Neuronal stem cell (in vitro differentiated cells): ENCODE measurements around the gene EHHADH.

Experiments used
- DNase-seq: peaks from one replicate; pipeline ENCODE4 v3.0.0-alpha.2; 2013; ENCODE audit warnings: low spot score
- H2AFZ ChIP-seq: one replicate; pipeline ENCODE4 v1.6.1; 2013; ENCODE audit warnings: mild to moderate bottlenecking, low read length, inconsistent platforms
- H2AK5ac ChIP-seq: 2 replicates; pipeline ENCODE4 v1.6.1; 2013; ENCODE audit warnings: low read depth, mild to moderate bottlenecking, inconsistent platforms, low read length, moderate library complexity, mixed read lengths
- H2BK120ac ChIP-seq: 2 replicates; pipeline ENCODE4 v1.6.1; 2013; ENCODE audit warnings: low read depth, mild to moderate bottlenecking, inconsistent platforms, low read length, moderate library complexity, mixed read lengths
- H2BK12ac ChIP-seq: one replicate; pipeline ENCODE4 v1.6.1; 2013; ENCODE audit warnings: low read length, inconsistent platforms
- H2BK15ac ChIP-seq: 2 replicates; pipeline ENCODE4 v1.6.1; 2013; ENCODE audit warnings: mild to moderate bottlenecking, low read length, inconsistent platforms, mixed read lengths
- H2BK5ac ChIP-seq: one replicate; pipeline ENCODE4 v1.6.1; 2013; ENCODE audit warnings: inconsistent platforms, mild to moderate bottlenecking, low read length, moderate library complexity
- H3K14ac ChIP-seq: one replicate; pipeline ENCODE4 v1.6.1; 2013; ENCODE audit warnings: low read length, inconsistent platforms
- H3K18ac ChIP-seq: 2 replicates; pipeline ENCODE4 v1.6.1; 2013; ENCODE audit warnings: low read length, inconsistent platforms
- H3K23ac ChIP-seq: 2 replicates; pipeline ENCODE4 v1.6.1; 2013; ENCODE audit warnings: low read depth, mild to moderate bottlenecking, mixed read lengths, low read length, inconsistent platforms; ENCODE audit not compliant: poor library complexity
- H3K27ac ChIP-seq: replicated peaks from 3 replicates; pipeline ENCODE4 v1.5.1; 2013; ENCODE audit warnings: low read length, inconsistent platforms
- H3K27me3 ChIP-seq, 3 experiments: 2 replicates each; pipeline ENCODE4 v1.6.1; 2013; ENCODE audit warnings: low read length in 3 of 3, mild to moderate bottlenecking in 2 of 3, inconsistent platforms in 1 of 3, low read depth in 1 of 3, mixed read lengths in 1 of 3, moderate library complexity in 1 of 3; ENCODE audit not compliant: control insufficient read depth in 3 of 3, insufficient read depth in 3 of 3
- H3K36me3 ChIP-seq, 2 donors: replicated peaks in 1 of 2; 2 replicates each; pipeline ENCODE4 v1.6.1; 2013; ENCODE audit warnings: low read length in 2 of 2; ENCODE audit not compliant: control insufficient read depth in 2 of 2, insufficient read depth in 2 of 2
- H3K4ac ChIP-seq: 2 replicates; pipeline ENCODE4 v1.6.1; 2013; ENCODE audit warnings: inconsistent platforms, mild to moderate bottlenecking, low read length, moderate library complexity
- H3K4me1 ChIP-seq, 2 donors: 1 replicate in 1 of 2; 2 replicates in 1 of 2; pipeline ENCODE4 v1.6.1; 2013; ENCODE audit warnings: low read length in 2 of 2, low read depth in 1 of 2; ENCODE audit not compliant: control insufficient read depth in 2 of 2, insufficient read depth in 1 of 2
- H3K4me2 ChIP-seq: one replicate; pipeline ENCODE4 v1.6.1; 2013; ENCODE audit warnings: mild to moderate bottlenecking, low read length, inconsistent platforms; ENCODE audit not compliant: insufficient read depth, poor library complexity, severe bottlenecking
- H3K4me3 ChIP-seq, 2 donors: 2 replicates each; pipeline ENCODE4 v1.5.1; 2013; ENCODE audit warnings: low read length in 2 of 2, mild to moderate bottlenecking in 2 of 2, inconsistent platforms in 1 of 2, moderate library complexity in 1 of 2
- H3K79me1 ChIP-seq: one replicate; pipeline ENCODE4 v1.6.1; 2013; ENCODE audit warnings: low read depth, mild to moderate bottlenecking, inconsistent platforms, low read length, moderate library complexity
- H3K9ac ChIP-seq: one replicate; pipeline ENCODE4 v1.6.1; 2013; ENCODE audit warnings: mild to moderate bottlenecking, low read depth, low read length, inconsistent platforms; ENCODE audit not compliant: poor library complexity
- H3K9me3 ChIP-seq, 2 donors: replicated peaks in 1 of 2; 2 replicates each; pipeline versions ENCODE3 to v1.6.1; 2013; ENCODE audit warnings: low read length in 2 of 2, mild to moderate bottlenecking in 2 of 2, inconsistent platforms in 1 of 2, low read depth in 1 of 2, mixed read lengths in 1 of 2, moderate library complexity in 1 of 2; ENCODE audit not compliant: control insufficient read depth in 2 of 2, insufficient read depth in 1 of 2
- H4K8ac ChIP-seq: one replicate; pipeline ENCODE4 v1.6.1; 2013; ENCODE audit warnings: low read depth, mild to moderate bottlenecking, inconsistent platforms, low read length, moderate library complexity
- H4K91ac ChIP-seq: one replicate; pipeline ENCODE4 v1.6.1; 2013; ENCODE audit warnings: low read length, low read depth, mild to moderate bottlenecking, inconsistent platforms; ENCODE audit not compliant: poor library complexity
- WGBS, 2 donors: extraction: QIAGEN DNeasy Blood & Tissue Kit; methylation state at CpG; one replicate each; pipeline ENCODE4 v1.1.7; 2013; ENCODE audit warnings: missing lambda C conversion rate in 2 of 2, mixed read lengths in 1 of 2; ENCODE audit not compliant: insufficient read length in 2 of 2, insufficient replicate concordance in 1 of 2; ENCODE audit errors: extremely low coverage in 2 of 2; 5-methylcytosine and 5-hydroxymethylcytosine counted together

EHHADH gene

DNA sequence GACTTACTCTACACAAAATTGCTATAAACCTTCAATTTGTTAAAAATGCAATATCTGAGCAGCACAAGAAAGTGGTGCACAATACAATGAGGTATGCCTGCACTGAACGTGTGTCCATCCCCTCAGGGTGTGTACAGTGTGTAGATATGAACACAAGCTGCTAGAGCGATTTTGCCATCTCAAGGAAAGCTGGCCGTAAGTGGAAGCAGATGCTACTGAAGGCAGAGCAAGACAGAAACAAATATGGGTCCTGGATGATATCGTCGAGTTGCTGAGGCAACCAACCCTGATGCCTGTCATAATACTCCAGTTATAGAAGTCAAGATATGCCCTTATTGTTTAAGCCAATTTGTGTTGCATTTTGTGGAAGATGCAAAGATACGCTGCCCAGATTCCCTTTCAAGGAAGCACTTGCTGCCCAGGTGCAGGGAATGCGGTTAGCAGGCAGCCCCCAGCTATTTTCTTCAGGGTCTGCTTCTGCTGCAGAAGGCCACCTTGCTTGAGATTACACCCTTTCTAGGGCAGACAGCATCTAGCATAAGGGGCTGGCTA is 25.8 kb upstream of the EHHADH start:
- WGBS, 2 donors = no CpG with 5 or more reads among the region's 7 CpGs
- no peak for DNase-seq

DNA sequence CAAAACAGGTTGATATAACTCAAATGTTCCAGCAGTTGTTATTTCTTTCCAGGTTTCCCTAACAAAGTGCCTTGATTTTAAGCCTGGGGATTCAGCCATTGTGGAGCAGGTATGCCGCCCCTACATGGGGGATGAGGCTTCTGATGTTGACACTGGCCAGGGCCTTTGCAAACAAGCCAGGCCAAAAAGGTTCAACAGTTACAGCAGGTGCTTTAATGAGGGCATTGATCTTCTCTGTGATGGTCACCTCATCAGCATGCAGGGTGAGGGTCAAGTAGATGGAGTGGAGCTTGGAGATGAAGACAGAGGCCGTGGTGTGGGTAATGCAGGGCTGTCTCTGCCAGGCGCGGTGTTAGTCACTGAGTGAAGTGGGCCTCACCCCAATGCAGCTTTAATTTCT is 22.6 kb upstream of the EHHADH start:
- H2BK12ac ChIP-seq = no peak overlapping the region
- no peaks in the 10 kb centered on the region for H3K79me1 ChIP-seq
- no peak overlapping the region for H3K4me3 ChIP-seq
- no peak overlapping the region for H2BK120ac ChIP-seq
- H4K8ac ChIP-seq = no peak overlapping the region
- no peaks in the 10 kb centered on the region for H3K4me1 ChIP-seq
- H3K27me3 ChIP-seq = peaks cover 0 to 2% (median 0%) of the 10 kb centered on the region in 3 experiments
- H3K27ac ChIP-seq = no peak overlapping the region
- no peak overlapping the region for H2AFZ ChIP-seq
- H2BK5ac ChIP-seq = no peak overlapping the region
- no peak overlapping the region for H3K23ac ChIP-seq
- no peak overlapping the region for H2AK5ac ChIP-seq
- H3K4me2 ChIP-seq = no peak overlapping the region
- no peak overlapping the region for H3K14ac ChIP-seq
- DNase-seq = no peak
- no peak overlapping the region for H3K4ac ChIP-seq
- no peak overlapping the region for H2BK15ac ChIP-seq
- no peak overlapping the region for H4K91ac ChIP-seq
- no peak overlapping the region for H3K18ac ChIP-seq
- no CpG with 5 or more reads among the region's 4 CpGs for WGBS, 2 donors
- no peaks in the 10 kb centered on the region for H3K9me3 ChIP-seq
- peak overlapping the region; percentile 30 for H3K9ac ChIP-seq
- H3K36me3 ChIP-seq = no peaks in the 10 kb centered on the region

More for the DNA sequence above, 25.8 kb upstream of the EHHADH start:
- no peak overlapping the region for H4K91ac ChIP-seq
- no peak overlapping the region for H2BK15ac ChIP-seq
- no peak overlapping the region for H3K14ac ChIP-seq
- H2AK5ac ChIP-seq = no peak overlapping the region
- no peak overlapping the region for H4K8ac ChIP-seq
- no peak overlapping the region for H3K4me2 ChIP-seq
- no peak overlapping the region for H2BK12ac ChIP-seq
- H3K4ac ChIP-seq = no peak overlapping the region
- H3K9ac ChIP-seq = no peak overlapping the region
- H3K4me3 ChIP-seq = no peak overlapping the region
- H3K36me3 ChIP-seq = no peaks in the 10 kb centered on the region
- peaks cover 0 to 2% (median 0%) of the 10 kb centered on the region in 3 experiments for H3K27me3 ChIP-seq
- peaks cover 0 to 5% of the 10 kb centered on the region in 2 donors for H3K4me1 ChIP-seq
- H3K27ac ChIP-seq = no peak overlapping the region
- H3K9me3 ChIP-seq = no peaks in the 10 kb centered on the region
- no peak overlapping the region for H2BK120ac ChIP-seq
- H3K23ac ChIP-seq = no peak overlapping the region
- no peak overlapping the region for H2AFZ ChIP-seq
- no peak overlapping the region for H3K18ac ChIP-seq
- peaks cover 2% of the 10 kb centered on the region for H3K79me1 ChIP-seq
- no peak overlapping the region for H2BK5ac ChIP-seq

DNA sequence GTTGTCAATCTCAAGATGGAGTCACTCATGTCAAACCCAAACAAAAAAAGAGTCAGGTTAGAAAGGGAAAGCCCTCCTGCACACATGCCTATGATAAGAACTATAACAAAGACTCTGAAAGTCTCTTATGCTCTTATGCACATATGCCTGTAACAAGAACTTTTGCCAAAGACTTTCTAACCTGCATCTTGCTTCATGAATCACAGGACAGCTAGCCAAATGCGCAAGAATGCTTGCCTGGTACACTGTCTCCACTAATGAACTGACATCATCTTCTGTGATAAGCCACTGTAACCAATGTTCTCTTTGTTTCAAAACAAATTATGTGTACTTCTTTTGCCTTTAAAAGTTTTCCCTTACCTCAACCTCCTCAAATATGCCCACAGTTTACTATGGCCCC is 18.2 kb upstream of the EHHADH start:
- DNase-seq = no peak
- Histone ChIP-seq H3K9ac (no peak overlapping the region), H2BK15ac (no peak overlapping the region), H3K27me3 (no peaks in the 10 kb centered on the region), H3K9me3 (no peaks in the 10 kb centered on the region), H3K36me3 (no peaks in the 10 kb centered on the region), H3K14ac (no peak overlapping the region), H2AK5ac (no peak overlapping the region), H3K4ac (no peak overlapping the region), H2BK5ac (no peak overlapping the region), H2BK120ac (no peak overlapping the region), H3K18ac (no peak overlapping the region), H4K91ac (no peak overlapping the region), H2BK12ac (no peak overlapping the region), H3K27ac (no peak overlapping the region), H4K8ac (no peak overlapping the region), H3K79me1 (no peaks in the 10 kb centered on the region), H3K4me2 (no peak overlapping the region), H3K4me3 (no peak overlapping the region), H2AFZ (no peak overlapping the region), H3K4me1 (peaks cover 0 to 4% of the 10 kb centered on the region in 2 donors), H3K23ac (no peak overlapping the region)
- no CpG with 5 or more reads among the region's 1 CpG for WGBS, 2 donors

DNA sequence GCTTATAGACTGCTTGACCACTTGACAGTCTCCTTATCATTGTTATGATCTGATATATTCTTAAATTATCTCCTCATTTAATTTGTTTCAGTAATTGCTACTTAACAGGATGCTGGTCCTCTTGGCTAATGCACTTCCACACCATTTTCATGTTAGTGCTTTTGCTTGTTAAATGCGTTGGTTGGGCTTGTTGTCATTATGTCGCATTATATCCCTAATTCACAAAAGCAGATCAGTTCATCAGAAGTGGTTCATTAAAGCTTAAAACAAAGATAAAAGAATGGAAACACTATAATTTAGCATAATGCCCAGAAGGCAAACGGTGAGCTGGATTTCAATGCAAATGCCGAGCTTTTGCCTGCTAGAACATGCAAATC is 17.1 kb upstream of the EHHADH start:
- no CpG with 5 or more reads among the region's 4 CpGs for WGBS, 2 donors
- Histone ChIP-seq H3K79me1 (no peaks in the 10 kb centered on the region), H3K4me3 (no peak overlapping the region), H3K27me3 (no peaks in the 10 kb centered on the region), H3K27ac (no peak overlapping the region), H2AK5ac (no peak overlapping the region), H4K91ac (no peak overlapping the region), H3K36me3 (no peaks in the 10 kb centered on the region), H4K8ac (no peak overlapping the region), H3K4me1 (peaks cover 0 to 4% of the 10 kb centered on the region in 2 donors), H2BK12ac (no peak overlapping the region), H3K14ac (no peak overlapping the region), H3K4me2 (no peak overlapping the region), H3K18ac (no peak overlapping the region), H3K4ac (no peak overlapping the region), H3K23ac (no peak overlapping the region), H2AFZ (no peak overlapping the region), H3K9ac (no peak overlapping the region), H3K9me3 (no peaks in the 10 kb centered on the region), H2BK120ac (no peak overlapping the region), H2BK15ac (no peak overlapping the region), H2BK5ac (no peak overlapping the region)
- no peak for DNase-seq
